COLO668 (cell line): ENCODE results near the gene UBA52.
"Not testable (repeated sequence)": the region's sequence is repeated elsewhere in the genome, so short reads cannot be mapped to it uniquely, and the experiment has no call there.

Source experiments
- DNase-seq: peaks from one replicate; lab custom pipeline; 2025; ENCODE audit not compliant: unreplicated experiment; lab: John Stamatoyannopoulos, UW

Gene UBA52

DNA sequence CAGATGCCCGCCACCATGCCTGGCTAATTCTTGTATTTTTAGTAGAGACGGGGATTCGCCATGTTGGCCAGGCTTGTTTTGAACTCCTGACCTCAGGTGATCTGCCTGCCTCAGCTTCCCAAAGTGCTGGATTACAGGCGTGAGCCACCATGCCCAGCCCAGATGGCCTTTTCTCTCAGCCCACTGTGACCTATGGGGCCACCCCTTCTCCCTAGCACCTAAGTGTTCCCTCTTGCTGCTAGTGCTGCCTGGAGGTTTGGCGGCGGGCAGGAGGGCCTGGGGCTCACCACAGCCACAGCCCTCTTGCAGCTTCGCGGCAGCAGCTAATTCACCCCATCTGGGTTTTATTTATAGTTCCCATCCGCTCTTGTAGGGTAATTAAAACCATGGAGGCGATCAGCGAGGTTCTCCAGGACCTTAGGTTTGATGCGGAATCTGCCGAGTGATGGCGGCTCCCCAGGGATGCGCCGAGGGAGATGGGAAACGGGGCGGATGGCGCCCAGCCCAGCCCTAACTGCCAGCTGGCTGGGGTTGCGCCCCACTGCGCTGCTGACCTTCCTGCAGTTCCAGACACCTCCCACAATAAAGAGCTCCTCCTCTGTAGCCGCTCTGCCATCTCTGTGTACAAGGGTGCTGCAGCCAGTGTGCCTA, 20.2 kb downstream of the UBA52 start:
- DNase-seq: no peak

DNA sequence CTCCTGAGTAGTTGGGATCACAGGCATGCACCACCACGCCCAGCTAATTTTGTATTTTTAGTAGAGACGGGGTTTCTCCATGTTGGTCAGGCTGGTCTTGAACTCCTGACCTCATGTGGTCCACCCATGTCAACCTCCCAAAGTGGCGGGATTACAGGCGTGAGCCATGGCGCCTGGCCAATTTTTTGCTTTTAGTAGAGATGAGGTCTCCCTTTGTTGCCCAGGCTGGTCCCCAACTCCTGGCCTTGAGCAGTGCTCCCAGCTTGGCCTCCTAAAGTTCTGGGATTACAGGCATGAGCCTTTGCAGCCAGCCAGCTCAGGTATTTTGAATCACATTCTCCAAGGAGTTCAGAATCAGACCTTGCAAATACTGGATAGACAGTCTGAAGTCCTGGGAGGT, 21.1 kb downstream of the UBA52 start:
- not testable (repeated sequence) for DNase-seq

DNA sequence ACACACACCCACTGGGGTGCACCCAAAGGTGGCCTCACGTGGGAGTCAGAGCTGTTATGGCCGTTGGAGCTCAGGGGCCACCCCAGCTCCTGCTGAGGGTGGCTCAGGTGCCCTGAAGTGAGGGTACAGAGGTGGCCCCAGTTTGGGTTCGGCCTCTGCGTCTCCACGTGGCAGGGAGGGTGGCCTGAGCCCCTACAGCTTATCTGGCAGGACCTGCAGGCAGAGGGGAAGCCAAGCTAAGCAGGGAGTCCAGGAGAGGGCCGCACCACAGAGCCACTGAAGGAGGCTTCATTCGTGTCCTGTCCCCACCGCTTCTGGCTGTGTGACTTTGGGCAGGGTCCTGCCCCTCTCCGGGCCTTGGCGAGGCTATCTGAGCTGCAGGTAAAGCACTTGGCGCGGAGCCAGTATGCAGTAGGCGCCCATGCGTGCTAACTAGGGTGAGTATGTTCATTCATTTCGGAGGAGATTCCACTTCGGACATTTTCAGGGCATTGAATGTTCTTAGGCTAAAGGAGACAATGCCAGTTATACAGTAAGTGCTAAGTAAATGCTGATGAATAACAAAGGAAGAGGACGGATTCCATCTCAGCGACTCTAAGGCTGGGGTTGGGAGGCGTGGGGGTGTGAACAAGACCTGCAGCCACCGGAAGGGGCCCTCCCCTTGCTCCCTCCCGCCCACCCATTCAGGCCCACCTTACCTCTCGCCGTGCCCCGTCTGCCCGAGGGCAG, 21.9 kb downstream of the UBA52 start:
- DNase-seq: peak; percentile 11

DNA sequence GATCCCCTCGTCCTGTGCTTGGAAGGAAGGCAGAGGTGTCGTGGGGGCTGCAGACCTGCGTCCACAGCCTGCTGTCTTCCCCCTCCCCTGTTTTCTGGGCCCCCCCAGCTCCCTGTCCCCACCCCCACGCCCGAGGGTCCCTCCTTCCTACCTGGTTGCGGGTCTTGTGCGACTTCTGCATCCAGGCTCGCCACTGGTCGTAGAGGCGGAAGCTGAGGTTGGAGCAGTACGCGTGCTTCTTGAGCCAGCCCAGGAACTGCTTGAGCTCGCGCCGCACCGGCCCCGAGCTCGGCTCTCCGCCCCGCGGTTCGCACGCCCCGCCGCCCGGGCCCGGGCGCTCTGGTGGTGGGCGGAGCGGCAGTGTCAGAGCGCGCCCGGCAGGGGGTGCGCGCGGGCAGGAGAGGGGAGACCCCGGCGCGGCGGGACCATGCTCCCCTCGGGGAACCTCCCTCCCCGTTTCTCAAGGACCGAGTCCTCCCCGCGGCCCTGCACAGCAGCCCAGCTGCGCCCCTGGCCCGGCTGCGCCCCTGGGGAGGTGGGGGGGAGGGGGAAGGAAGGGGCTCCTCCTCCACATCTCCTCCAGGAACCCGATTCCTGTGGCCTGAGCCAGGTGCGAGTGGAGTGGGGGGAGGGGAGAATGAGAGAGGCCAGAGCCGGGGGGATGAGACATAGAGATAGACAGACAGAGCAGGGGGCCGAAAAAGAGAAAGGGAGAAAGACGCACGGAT, 22.6 kb downstream of the UBA52 start:
- DNase-seq: peak; percentile 74

DNA sequence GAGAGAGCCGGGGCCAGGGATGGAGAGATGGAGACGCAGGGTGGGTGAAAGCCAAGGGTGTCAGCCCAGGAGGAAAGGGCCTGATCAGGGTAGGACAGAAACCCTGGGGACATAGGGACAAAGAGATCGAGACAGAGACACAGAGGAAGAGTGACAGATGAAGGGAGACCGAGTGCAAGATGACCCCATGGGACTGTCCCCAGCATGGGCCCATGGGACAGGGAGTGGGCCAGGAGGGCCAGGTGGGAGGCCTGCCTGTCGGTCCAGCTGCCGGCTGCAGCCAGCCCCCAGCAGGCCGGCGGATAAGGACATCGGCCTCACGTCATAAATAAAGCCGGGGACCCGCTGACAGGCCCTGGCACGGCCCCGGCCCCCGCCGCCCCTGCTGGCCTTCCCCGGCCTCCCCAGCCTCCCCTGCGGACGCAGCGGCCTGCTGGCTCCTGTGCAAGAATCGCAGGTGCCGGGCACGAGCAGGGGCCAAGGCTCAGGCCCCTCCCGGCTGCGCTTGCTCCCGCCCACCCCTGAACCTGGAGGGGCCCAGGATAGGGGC, 23.2 kb downstream of the UBA52 start:
- peak; percentile 19 for DNase-seq

DNA sequence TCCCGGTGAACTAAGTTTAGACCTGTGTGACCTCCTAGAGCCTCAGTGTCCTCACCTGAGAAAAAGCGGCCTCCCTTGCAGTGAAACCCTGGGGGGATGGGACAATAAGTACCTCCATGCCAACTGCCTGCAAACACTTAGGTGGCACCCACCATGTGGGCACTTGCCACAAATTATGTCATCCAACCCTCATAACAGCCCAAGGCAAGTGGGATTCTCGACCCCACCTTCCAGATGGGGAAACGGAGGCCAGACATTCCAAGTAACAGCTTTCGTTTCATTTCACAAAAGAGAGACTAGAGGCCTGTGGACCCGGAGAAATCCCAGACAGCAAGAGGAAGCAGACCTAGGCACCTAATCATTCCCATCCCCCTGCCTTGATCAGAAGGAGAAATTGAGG, 23.8 kb downstream of the UBA52 start:
- no peak for DNase-seq

DNA sequence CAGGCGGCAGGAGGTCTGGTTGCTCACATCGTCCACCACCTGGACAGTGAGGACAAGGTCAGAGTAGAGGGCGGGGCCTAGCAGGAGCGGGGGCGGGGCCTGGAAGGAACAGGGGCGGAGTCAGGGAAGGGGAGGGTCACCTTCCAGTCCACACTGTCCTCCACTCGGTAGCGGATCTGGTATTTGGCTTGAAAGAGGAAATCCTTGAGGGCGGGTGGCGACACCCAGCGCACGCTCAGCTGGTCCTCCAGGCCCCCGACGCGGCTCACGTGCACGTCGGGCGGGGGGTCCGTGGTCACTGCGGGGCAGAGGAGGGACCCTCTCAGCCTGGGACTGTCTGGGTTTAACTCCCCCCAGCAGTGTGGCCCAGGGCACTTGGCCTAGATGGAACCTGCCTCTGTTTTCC, 25.1 kb downstream of the UBA52 start:
- DNase-seq: peak; percentile 49

DNA sequence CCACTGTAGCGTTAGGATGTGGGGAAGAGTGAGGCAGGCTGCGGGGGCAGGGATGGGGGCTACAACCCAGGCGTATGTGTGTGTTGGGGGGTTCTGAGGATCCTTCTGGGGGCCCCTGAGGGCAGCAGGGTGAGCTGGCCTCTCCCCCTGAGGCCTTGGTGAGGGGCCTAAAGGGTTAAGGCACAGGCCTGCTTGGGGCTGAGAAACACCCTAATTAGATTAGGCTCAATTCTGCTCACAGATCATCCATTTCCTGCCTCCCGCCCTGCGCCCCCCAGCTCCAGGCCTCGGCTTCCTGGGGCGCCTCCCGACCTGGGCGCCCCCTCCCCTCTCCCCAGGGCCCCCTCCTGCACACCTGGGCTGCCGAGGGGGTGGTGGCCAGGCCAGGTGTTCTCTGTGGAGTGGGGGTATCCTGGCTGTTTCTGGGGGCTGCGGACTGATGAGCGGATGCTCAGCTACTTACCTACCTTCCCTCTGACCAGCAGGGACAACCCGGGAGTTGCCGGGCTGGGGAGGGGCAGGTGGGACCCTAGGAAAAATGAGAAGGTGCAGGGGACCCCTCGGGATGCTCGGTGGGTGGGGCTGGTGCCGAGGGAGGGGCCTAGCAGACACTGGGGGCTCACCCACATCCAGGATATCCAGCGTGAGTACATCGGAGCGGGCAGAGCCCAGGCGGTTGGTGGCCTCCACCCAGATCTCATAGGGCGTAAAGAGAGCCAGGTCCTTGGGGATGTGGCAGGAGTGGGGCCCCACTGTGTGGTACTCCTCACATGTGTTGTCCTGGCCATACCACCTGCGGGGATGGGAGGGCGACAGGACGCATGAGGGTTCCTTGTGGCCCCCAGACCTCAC, 26.4 kb downstream of the UBA52 start:
- DNase-seq: no peak

DNA sequence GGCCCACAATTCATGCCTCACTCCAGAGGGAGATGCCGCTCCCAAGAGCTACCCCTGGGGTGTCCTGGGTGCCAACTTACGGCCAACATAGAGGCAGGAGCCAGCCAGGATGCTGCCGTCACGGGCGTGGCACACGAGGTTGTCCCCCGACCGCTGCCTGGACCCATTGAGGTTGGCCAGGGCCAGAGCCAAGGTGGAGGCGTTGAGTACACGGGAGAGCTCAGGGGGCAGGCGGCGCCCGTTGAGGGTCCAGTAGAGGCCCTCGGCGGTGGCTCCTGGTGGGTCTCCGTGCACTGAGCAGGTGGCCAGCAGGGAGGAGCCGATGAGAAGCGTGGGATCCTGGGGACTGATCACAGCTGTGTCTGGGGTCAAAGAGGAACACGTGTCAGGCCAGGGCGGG, 27.8 kb downstream of the UBA52 start:
- no peak for DNase-seq

DNA sequence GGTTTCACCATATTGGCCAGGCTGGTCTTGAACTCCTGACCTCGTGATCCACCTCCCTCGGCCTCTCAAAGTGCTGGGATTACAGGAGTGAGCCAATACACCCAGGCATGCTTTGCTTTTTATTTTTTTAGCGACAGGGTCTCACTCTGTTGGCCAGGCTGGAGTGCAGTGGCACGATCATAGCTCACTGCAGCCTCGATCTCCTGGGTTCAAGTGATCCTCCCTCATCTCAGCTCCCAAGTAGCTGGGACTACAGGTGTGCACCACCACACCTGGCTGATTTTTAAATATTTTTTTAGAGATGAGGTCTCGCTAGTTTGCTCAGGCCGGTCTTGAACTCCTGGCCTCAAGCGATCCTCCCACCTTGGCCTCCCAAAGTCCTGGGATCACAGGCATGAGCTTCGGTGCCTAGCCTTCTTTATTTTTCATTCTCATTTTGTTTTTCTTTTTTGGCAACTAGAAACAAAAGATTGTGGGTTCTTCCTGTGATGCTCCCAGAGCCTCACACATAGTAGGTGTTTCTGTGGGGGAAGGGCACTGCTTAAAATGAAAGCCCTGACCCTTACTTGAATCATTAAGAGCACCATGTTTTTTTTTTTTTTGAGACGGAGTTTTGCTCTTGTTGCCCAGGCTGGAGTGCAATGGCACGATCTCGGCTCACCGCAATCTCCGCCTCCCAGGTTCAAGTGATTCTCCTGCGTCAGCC, 29.2 kb downstream of the UBA52 start:
- DNase-seq: not testable (repeated sequence)

DNA sequence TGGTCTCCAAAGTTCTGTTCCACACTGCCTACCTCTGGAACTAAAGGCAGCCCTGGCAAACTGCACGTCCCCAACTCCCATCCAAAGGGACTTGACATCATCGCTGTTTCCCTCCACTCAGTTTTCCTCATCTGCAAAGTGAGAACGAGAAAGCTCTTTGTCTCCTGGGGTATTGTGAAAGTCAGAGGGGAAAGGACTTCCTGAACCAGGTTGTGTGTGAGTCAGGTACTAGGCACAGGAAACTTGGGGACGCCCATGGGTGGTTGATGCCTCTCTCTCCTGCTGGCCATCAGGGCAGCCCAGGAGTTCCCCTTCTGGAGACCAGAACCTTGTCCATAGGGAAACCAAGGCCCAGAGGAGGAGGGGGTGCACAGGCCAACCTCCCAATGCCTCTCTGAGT, 30.2 kb downstream of the UBA52 start:
- no peak for DNase-seq

DNA sequence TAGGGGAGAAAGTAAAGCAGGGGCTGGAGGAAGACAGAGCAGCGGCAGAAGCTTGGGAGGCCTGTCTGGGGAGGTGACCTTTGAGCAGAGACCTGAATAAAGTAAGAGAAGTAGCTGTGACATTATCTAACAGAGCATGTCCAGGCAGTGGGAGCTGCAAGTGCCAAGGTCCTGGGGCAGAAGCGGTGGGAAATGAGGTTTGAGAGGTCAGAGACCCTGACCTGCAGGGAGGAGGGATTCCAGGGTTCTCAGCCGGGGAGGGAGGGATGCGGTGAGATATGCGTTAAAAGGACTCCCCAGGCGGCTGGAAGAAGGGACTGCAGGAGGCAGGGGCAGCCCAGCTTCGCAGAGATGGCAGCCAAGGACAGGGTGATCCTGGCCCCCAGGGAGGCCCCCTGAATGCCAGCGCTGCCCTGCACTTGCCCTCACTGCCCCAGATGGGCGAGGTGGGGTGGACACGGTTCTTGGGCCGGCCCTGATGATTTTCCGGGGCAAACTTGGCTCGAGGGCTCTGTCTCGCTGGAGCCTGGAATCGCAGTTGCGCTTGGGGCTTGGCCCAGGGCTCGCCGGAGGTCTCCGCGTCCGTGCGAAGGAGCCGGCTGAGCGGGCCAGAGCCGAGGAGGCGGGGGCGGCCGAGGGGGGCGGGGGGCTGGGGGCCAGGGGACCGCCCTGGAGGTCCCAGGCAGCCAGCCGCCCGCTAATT, 31.7 kb downstream of the UBA52 start:
- DNase-seq: peak; percentile 15

DNA sequence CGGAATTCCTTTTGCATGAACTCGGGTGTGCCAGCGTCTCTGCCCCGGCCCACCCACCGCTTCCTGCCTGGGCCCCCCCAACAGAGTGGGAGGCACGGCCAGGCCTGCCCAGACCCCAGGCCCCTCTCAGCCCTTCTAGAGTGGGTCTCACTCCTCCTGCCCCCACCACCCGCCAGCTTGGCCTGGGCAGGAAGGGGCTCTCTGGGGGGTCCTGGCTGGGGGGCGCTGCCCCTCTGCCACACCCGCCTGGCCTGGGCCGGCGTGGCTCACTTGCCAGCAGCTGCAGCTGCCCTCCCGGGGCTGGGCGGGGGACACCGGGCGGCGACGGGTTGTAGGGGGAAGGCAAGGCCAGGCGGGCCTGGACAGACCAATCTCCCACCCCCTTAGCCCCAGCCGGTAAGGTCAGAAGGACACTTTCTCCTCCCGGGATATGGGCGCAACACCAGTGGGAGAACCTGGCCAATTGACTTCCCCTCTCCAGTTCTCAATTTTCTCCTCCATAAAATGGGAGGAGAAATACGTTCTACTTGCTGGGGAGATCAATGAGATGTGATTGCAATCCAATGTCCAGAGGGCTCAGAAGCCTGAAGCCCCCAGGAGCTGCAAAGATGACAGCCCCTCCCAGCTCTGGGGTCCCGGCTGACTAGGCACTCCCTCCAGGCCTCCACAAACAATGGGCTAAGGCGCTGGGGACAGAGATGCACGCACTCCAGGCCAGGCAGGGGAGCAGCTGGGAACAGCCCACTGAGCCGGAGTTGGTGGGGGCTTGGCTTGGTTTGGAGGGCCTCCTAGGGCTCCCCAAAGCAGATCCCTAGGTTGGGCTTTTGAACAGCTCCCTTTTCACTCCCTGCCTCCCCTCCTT, 32.5 kb downstream of the UBA52 start:
- no peak for DNase-seq

DNA sequence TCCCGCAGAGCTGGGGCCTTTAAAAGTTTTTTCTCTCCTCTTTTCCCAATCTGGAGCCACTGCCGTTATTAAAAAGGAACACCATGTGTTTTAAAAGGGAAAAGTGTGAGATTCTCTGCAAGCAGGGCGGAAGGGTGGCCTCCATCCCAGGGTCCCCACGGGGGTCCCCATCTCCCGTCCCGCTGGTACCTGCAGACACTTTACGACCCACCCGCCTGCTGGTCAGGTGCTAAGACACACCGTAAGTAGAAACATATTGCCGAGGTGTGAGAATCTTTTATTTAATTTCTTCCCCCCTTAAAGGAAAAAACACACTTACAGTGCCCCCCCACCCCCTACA, 33.1 kb downstream of the UBA52 start:
- no peak for DNase-seq

DNA sequence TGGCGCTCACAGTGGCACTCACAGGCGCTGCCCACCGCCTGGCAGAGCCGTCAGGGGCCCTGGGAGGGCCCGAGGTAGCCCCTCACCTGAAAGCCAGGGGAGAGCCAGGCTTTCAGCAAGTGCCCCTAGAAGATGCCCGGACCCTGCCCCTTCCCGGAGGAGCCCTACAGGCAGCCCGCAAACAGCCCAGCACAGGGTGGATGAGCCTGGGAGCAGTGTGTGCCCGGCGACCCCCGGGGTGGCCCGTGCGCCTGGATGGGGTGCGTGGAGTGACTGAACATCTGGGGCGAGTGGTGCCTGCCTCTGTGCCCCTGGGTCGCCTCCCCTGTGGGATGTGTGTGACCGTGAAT, 33.5 kb downstream of the UBA52 start:
- no peak for DNase-seq

DNA sequence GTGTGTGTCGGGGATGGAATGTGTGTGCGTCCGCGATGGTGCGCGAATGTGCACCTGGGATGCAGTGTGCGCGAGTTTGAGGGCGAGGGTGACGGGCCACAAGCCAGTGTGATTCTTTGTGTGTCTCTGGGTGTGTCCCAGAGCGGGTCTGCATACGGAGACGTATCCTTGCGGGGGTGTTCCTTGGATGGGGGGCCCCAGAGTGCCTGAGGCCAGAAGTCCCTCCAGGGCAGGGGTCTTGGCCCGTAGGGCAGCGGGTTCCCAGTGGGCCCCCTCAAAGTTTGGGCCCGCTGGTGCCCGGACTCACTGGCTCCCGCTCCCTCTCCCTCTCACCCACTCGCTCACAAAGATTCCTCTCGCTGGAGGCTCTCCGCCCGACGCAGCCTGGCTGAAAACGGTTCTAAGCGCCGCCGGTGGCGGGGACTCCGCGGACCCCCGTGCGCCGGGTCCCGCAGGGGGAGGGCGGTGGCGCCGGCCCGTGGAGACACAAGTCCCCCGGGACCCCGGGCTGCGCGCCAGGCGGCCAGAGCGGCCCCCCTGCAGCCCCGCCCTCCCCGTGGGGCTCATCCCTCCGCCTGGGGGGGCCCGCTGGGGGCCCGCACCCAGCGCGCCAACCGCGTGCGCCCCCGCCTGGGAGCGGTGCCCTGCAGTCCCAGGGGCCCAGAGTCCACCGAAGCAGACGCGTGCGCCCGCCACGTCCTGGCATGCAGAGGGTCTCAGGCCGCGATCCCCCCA, 34.1 kb downstream of the UBA52 start:
- no peak for DNase-seq

DNA sequence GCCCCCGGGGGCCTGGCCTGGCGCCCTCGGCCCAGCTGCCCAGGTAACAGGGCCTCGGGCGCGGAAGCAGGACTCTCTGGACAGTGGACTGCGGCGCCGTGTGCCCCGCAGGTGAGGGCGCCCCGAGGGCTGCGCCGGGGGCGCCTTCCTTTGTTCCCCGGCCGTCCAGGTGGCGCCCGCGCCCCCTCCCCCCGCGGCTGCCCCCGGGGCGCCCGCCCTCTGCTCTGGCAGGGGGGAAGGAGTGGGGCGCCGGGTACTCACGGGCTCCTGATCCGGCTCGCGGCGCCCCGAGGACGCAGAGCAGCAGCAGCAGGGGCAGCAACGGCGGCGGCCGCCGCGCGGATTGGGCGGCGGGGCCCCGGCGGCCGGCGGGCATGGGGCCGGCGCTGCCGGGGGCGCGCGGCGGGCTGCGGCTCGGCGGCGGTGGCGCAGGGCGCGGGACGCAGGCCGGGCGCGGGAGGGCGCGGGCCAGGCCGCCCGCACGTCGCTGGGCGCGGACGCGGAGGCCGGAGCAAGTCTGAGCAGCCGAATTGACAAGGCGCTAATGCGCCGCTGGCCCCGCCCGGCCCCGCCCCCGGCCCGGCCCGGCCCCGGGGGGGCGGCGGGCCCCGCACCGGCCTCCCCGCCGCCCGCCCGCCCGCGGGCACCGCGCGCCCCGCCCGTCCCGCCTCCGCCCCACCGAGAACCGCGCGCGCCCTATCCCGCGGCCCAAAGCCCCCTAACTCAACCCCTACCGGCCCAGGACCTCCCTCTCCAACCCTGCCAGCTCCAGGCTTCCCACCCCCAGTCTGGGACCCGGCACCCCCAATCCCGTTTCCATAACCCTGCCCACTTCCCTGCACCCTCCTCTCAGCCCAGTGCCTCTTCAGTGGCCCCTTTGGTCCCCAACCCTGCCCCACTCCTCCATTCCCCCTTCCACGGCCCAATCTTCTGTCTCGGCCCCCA, 34.9 kb downstream of the UBA52 start, which contains the start of gene CRLF1:
Gene CRLF1 (minus strand): TSS at position 519 of the 945 bp plus-strand sequence. CDS start 143 bp downstream, at position 376.
- no peak for DNase-seq
